Measurements from ENCODE around the gene ARHGDIB.

The ARHGDIB gene

GRCh38 chr12:14961466-14962152, at the start of gene ARHGDIB:
Gene ARHGDIB (minus strand): TSS chr12:14961601. CDS start chr12:14950712, 10,889 bp downstream.
- FAIRE-seq = no peak

- FAIRE-seq = no peak
Measured at GRCh38 chr12:15011162-15011561, 49.8 kb upstream of the ARHGDIB start.

GRCh38 chr12:15007551-15007950, 46.1 kb upstream of the ARHGDIB start:
- FAIRE-seq = no peak

- FAIRE-seq = no peak
Measured at GRCh38 chr12:15005064-15005463, 43.7 kb upstream of the ARHGDIB start.

- no peak for FAIRE-seq
Measured at GRCh38 chr12:15004421-15004820, 43.0 kb upstream of the ARHGDIB start.

GRCh38 chr12:15001733-15002382, 40.5 kb upstream of the ARHGDIB start:
- FAIRE-seq = no peak

GRCh38 chr12:15000575-15000974, 39.2 kb upstream of the ARHGDIB start:
- FAIRE-seq = no peak

- FAIRE-seq = no peak
Measured at GRCh38 chr12:14999695-15000365, 38.4 kb upstream of the ARHGDIB start.

GRCh38 chr12:14999021-14999694, 37.8 kb upstream of the ARHGDIB start:
- no peak for FAIRE-seq

- FAIRE-seq = no peak
Measured at GRCh38 chr12:14997998-14998397, 36.6 kb upstream of the ARHGDIB start.

GRCh38 chr12:14995583-14996425, 34.4 kb upstream of the ARHGDIB start:
- FAIRE-seq = peak; percentile 100

- no peak for FAIRE-seq
Measured at GRCh38 chr12:14994610-14995009, 33.2 kb upstream of the ARHGDIB start.

- no peak for FAIRE-seq
Measured at GRCh38 chr12:14993537-14994266, 32.3 kb upstream of the ARHGDIB start.

GRCh38 chr12:14993117-14993516, 31.7 kb upstream of the ARHGDIB start:
- no peak for FAIRE-seq

GRCh38 chr12:14992673-14993072, 31.3 kb upstream of the ARHGDIB start:
- FAIRE-seq = no peak

GRCh38 chr12:14991069-14991468, 29.7 kb upstream of the ARHGDIB start:
- FAIRE-seq = no peak

- no peak for FAIRE-seq
Measured at GRCh38 chr12:14989790-14990189, 28.4 kb upstream of the ARHGDIB start.

- no peak for FAIRE-seq
Measured at GRCh38 chr12:14988035-14988434, 26.6 kb upstream of the ARHGDIB start.

- FAIRE-seq = no peak
Measured at GRCh38 chr12:14986449-14986848, 25.0 kb upstream of the ARHGDIB start.

GRCh38 chr12:14984766-14985285, 23.4 kb upstream of the ARHGDIB start:
- no peak for FAIRE-seq

- no peak for FAIRE-seq
Measured at GRCh38 chr12:14984036-14984435, 22.6 kb upstream of the ARHGDIB start.

GRCh38 chr12:14982991-14983390, 21.6 kb upstream of the ARHGDIB start:
- FAIRE-seq = no peak

All from islet of Langerhans (tissue), 1 donor.